T1000 (cell line): ENCODE data around the gene DYSF.
"Not testable (repeated sequence)": the region's sequence is repeated elsewhere in the genome, so short reads cannot be mapped to it uniquely, and the experiment has no call there.

ENCODE experiments used
- DNase-seq: peaks from one replicate; lab custom pipeline; 2025; ENCODE audit warnings: mixed read lengths; lab: John Stamatoyannopoulos, UW

Gene DYSF

GRCh38 chr2:71472019-71472418 is 18.7 kb downstream of the DYSF start:
- DNase-seq, result no peak

- DNase-seq, result no peak
These were observed 20.1 kb downstream of the DYSF start for GRCh38 chr2:71473346-71474031.

GRCh38 chr2:71474116-71474743 is 20.9 kb downstream of the DYSF start:
- no peak for DNase-seq

- no peak for DNase-seq
These were observed 21.5 kb downstream of the DYSF start for GRCh38 chr2:71474744-71475397.

GRCh38 chr2:71476495-71476894 is 23.1 kb downstream of the DYSF start:
- no peak for DNase-seq

GRCh38 chr2:71477231-71477691 is 23.9 kb downstream of the DYSF start:
- no peak for DNase-seq

GRCh38 chr2:71478806-71479205 is 25.4 kb downstream of the DYSF start:
- DNase-seq, result no peak

- DNase-seq, result no peak
These were observed 25.9 kb downstream of the DYSF start for GRCh38 chr2:71479261-71479660.

- no peak for DNase-seq
These were observed 27.8 kb downstream of the DYSF start for GRCh38 chr2:71481111-71481510.

GRCh38 chr2:71482055-71482454 is 28.7 kb downstream of the DYSF start:
- DNase-seq, result no peak

GRCh38 chr2:71483246-71483645 is 29.9 kb downstream of the DYSF start:
- DNase-seq, result no peak

- no peak for DNase-seq
These were observed 31.0 kb downstream of the DYSF start for GRCh38 chr2:71484354-71484753.

- no peak for DNase-seq
These were observed 33.7 kb downstream of the DYSF start for GRCh38 chr2:71486881-71487640.

GRCh38 chr2:71491551-71491950 is 38.2 kb downstream of the DYSF start:
- not testable (repeated sequence) for DNase-seq

- DNase-seq, result no peak
These were observed 38.8 kb downstream of the DYSF start for GRCh38 chr2:71492112-71492511.

- DNase-seq, result no peak
These were observed 40.7 kb downstream of the DYSF start for GRCh38 chr2:71494091-71494490.

- DNase-seq, result no peak
These were observed 41.3 kb downstream of the DYSF start for GRCh38 chr2:71494523-71495155.

GRCh38 chr2:71496156-71496770 is 42.9 kb downstream of the DYSF start:
- DNase-seq, result no peak

- peak; percentile 54 for DNase-seq
These were observed 44.9 kb downstream of the DYSF start for GRCh38 chr2:71498261-71498701.

GRCh38 chr2:71499691-71500090 is 46.3 kb downstream of the DYSF start:
- no peak for DNase-seq

- DNase-seq, result no peak
These were observed 47.2 kb downstream of the DYSF start for GRCh38 chr2:71500426-71501079.
